Fibroblast of pulmonary artery (primary cell): Measurements from ENCODE around the gene CD2BP2.
"Not testable (repeated sequence)": the region's sequence is repeated elsewhere in the genome, so short reads cannot be mapped to it uniquely, and the experiment has no call there.

Source experiments
- DNase-seq: peaks from one replicate; pipeline ENCODE4 v3.0.0-alpha.2; 2010; ENCODE audit warnings: low read depth
- H3K4me3 ChIP-seq: replicated peaks from 2 replicates; pipeline ENCODE4 v1.5.1; 2011; ENCODE audit warnings: low read depth, mild to moderate bottlenecking, control low read depth, low read length, moderate library complexity

The CD2BP2 gene

GRCh38 chr16:30318647-30319046 is 36.5 kb downstream of the CD2BP2 start:
- H3K4me3 ChIP-seq, DNase-seq: not testable (repeated sequence)

GRCh38 chr16:30310937-30311336 is 44.2 kb downstream of the CD2BP2 start:
- not testable (repeated sequence) for H3K4me3 ChIP-seq, DNase-seq

- not testable (repeated sequence) for DNase-seq, H3K4me3 ChIP-seq
Observed at GRCh38 chr16:30309255-30309654, 45.9 kb downstream of the CD2BP2 start.
